ENCODE results near the gene C14orf39.

The C14orf39 gene

GRCh38 chr14:60485598-60486251 lies at the start of gene C14orf39:
Gene C14orf39, minus strand, starts transcription at chr14:60486063. Its CDS starts 985 bp downstream, at chr14:60485078.
- peak; percentile 52 for DNase-seq

- DNase-seq: no peak
These were observed 46.6 kb upstream of the C14orf39 start for GRCh38 chr14:60532442-60532841.

GRCh38 chr14:60515511-60516289 lies 29.8 kb upstream of the C14orf39 start:
- DNase-seq: no peak

GRCh38 chr14:60514741-60515491 lies 29.1 kb upstream of the C14orf39 start:
- DNase-seq: no peak

GRCh38 chr14:60514378-60514740 lies 28.5 kb upstream of the C14orf39 start:
- no peak for DNase-seq

- DNase-seq: no peak
These were observed 27.2 kb upstream of the C14orf39 start for GRCh38 chr14:60512973-60513571.

- DNase-seq: no peak
These were observed 26.3 kb upstream of the C14orf39 start for GRCh38 chr14:60512126-60512525.

- DNase-seq: no peak
These were observed 25.2 kb upstream of the C14orf39 start for GRCh38 chr14:60510951-60511599.

- no peak for DNase-seq
These were observed 24.5 kb upstream of the C14orf39 start for GRCh38 chr14:60510254-60510950.

GRCh38 chr14:60509438-60510253 lies 23.8 kb upstream of the C14orf39 start:
- DNase-seq: no peak

- peak; percentile 31 for DNase-seq
These were observed 23.0 kb upstream of the C14orf39 start, which contains the start of gene SIX6 for GRCh38 chr14:60508707-60509437. Gene SIX6, plus strand, starts transcription at chr14:60509146. Its CDS starts 253 bp downstream, at chr14:60509399.

- no peak for DNase-seq
These were observed 22.5 kb upstream of the C14orf39 start for GRCh38 chr14:60508363-60508706.

GRCh38 chr14:60506985-60507829 lies 21.3 kb upstream of the C14orf39 start:
- no peak for DNase-seq

GRCh38 chr14:60506462-60506984 lies 20.7 kb upstream of the C14orf39 start:
- no peak for DNase-seq

GRCh38 chr14:60506010-60506409 lies 20.1 kb upstream of the C14orf39 start:
- no peak for DNase-seq

- DNase-seq: no peak
These were observed 19.6 kb upstream of the C14orf39 start for GRCh38 chr14:60505448-60505847.

GRCh38 chr14:60502541-60502940 lies 16.7 kb upstream of the C14orf39 start:
- no peak for DNase-seq

GRCh38 chr14:60495946-60496345 lies 10.1 kb upstream of the C14orf39 start:
- DNase-seq: no peak

GRCh38 chr14:60490270-60490669 lies 4.4 kb upstream of the C14orf39 start:
- DNase-seq: no peak
